ENCODE measurements around the gene GJB4. TPM values are rescaled to one million over a fixed set of nuclear protein-coding genes. Genes with fewer than 3 reads are reported as not detected.
"Not testable (repeated sequence)": the region's sequence is repeated elsewhere in the genome, so short reads cannot be mapped to it uniquely, and the experiment has no call there.

Gene GJB4
- polyA plus RNA-seq, 3 donors from 2014 or later: not detected

DNA sequence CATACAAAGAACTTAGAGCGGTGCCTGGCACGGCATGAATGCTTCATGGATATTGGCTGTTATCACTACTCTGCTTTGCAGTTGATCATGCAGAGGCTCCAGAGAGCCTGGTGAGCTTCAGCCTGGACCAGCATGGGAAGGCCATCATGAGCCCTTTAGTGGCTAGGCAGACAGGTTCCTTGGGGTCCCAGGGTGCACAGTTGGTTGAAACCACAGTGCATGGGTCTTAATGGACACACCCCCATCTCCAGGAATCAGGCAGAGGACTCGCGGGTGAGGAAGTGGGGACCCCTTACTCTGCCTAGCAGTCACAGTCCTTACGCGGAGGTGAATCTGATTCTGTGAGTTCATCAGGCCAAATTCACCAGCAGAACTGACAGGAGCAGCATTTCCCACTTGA, 3.6 kb upstream of the GJB4 start:
- H3K27me3 Mint-ChIP-seq (ENCODE audit: low read depth in 3 of 3): peaks cover 0 to 8% (median 2%) of the 10 kb centered on the region in 3 donors
- no peaks in the 10 kb centered on the region for H3K36me3 Mint-ChIP-seq
- no peak overlapping the region for H3K27ac Mint-ChIP-seq
- H3K4me1 Mint-ChIP-seq: no peaks in the 10 kb centered on the region
- H3K4me3 Mint-ChIP-seq: no peak overlapping the region
- no peak for DNase-seq
- no peaks in the 10 kb centered on the region for H3K9me3 Mint-ChIP-seq

DNA sequence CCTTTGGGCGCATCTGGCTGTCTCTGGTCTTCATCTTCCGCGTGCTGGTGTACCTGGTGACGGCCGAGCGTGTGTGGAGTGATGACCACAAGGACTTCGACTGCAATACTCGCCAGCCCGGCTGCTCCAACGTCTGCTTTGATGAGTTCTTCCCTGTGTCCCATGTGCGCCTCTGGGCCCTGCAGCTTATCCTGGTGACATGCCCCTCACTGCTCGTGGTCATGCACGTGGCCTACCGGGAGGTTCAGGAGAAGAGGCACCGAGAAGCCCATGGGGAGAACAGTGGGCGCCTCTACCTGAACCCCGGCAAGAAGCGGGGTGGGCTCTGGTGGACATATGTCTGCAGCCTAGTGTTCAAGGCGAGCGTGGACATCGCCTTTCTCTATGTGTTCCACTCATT, 2.2 kb upstream of the GJB4 start:
- no peak overlapping the region for H3K4me3 Mint-ChIP-seq
- H3K36me3 Mint-ChIP-seq: no peaks in the 10 kb centered on the region
- H3K4me1 Mint-ChIP-seq: no peaks in the 10 kb centered on the region
- peaks cover 0 to 7% (median 2%) of the 10 kb centered on the region in 3 donors for H3K27me3 Mint-ChIP-seq (ENCODE audit: low read depth in 3 of 3)
- DNase-seq: no peak
- no peaks in the 10 kb centered on the region for H3K9me3 Mint-ChIP-seq
- H3K27ac Mint-ChIP-seq: no peak overlapping the region

DNA sequence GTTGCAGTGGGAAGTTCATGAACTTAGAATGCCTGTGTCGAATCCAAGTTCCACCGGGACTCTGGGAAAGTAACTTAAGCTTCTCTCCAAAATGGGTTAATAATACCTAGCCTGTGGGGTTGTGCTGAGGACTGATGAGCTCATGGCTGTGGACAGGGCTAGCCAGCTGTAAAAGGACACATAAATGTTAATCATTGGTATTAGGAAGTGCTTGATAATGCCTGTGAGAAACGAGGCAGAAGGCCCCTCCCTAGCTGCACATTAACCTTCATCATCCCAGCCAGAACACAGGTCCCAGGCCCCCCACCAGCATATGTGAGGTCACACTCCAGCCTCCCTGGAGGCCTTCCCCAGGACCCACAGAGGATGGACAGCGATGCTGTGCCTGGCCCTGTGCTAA, 789 bp upstream of the GJB4 start:
- Mint-ChIP-seq H3K27ac (no peak overlapping the region), H3K27me3 (ENCODE audit: low read depth in 3 of 3) (peaks cover 0 to 4% (median 2%) of the 10 kb centered on the region in 3 donors), H3K9me3 (no peaks in the 10 kb centered on the region), H3K36me3 (no peaks in the 10 kb centered on the region), H3K4me3 (no peak overlapping the region), H3K4me1 (no peaks in the 10 kb centered on the region)
- no peak for DNase-seq

DNA sequence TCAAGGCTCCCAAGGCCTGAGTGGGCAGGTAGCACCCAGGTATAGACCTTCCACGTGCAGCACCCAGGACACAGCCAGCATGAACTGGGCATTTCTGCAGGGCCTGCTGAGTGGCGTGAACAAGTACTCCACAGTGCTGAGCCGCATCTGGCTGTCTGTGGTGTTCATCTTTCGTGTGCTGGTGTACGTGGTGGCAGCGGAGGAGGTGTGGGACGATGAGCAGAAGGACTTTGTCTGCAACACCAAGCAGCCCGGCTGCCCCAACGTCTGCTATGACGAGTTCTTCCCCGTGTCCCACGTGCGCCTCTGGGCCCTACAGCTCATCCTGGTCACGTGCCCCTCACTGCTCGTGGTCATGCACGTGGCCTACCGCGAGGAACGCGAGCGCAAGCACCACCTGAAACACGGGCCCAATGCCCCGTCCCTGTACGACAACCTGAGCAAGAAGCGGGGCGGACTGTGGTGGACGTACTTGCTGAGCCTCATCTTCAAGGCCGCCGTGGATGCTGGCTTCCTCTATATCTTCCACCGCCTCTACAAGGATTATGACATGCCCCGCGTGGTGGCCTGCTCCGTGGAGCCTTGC, 1.7 kb downstream of the GJB4 start:
- Mint-ChIP-seq H3K36me3 (no peaks in the 10 kb centered on the region), H3K27ac (no peak overlapping the region), H3K4me3 (no peak overlapping the region), H3K4me1 (no peaks in the 10 kb centered on the region), H3K27me3 (ENCODE audit: low read depth in 3 of 3) (peaks cover 0 to 2% (median 2%) of the 10 kb centered on the region in 3 donors), H3K9me3 (no peaks in the 10 kb centered on the region)
- DNase-seq: no peak

DNA sequence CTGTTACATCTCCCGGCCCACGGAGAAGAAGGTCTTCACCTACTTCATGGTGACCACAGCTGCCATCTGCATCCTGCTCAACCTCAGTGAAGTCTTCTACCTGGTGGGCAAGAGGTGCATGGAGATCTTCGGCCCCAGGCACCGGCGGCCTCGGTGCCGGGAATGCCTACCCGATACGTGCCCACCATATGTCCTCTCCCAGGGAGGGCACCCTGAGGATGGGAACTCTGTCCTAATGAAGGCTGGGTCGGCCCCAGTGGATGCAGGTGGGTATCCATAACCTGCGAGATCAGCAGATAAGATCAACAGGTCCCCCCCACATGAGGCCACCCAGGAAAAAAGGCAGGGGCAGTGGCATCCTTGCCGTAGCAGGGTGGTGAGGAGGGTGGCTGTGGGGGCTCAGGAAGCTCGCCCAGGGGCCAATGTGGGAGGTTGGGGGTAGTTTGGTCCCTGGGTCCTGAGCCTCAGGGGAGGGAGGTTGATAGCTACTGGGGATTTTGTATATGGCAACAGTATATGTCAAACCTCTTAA, 2.3 kb downstream of the GJB4 start:
- peaks cover 0 to 2% (median 2%) of the 10 kb centered on the region in 3 donors for H3K27me3 Mint-ChIP-seq (ENCODE audit: low read depth in 3 of 3)
- no peaks in the 10 kb centered on the region for H3K4me1 Mint-ChIP-seq
- no peaks in the 10 kb centered on the region for H3K36me3 Mint-ChIP-seq
- no peak overlapping the region for H3K27ac Mint-ChIP-seq
- no peak overlapping the region for H3K4me3 Mint-ChIP-seq
- DNase-seq: no peak
- no peaks in the 10 kb centered on the region for H3K9me3 Mint-ChIP-seq

DNA sequence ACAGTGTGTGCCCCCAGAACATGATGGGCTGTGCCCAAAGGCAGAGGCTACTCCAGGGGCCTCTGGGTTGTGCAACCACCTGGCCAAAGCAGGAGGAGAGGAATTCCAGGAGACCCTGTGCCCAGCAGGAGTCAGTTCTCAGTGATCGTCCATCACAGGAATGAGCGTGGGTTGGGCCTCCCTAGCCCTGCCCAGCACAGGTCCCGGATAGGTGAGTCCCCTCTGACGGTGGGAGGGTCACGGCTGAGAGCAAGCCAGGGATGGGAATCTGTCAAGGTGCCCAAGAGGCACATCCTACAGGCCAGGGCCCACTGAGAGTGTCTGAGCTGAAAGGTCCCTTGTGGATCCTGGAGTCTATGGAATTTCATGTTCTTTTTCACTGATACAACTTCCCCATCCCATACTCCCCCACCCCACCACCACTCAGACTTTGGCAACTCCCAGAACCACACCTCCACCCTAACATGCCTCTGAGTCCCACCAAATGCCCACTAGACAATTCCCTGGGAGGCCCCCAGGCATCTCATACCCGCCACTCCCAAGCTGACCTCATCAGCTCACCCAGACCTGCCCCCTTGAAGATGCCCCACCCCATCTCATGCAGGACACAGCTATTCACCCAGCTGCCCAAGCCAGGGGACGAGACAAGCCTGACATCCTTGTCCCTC, 3.1 kb downstream of the GJB4 start:
- H3K27me3 Mint-ChIP-seq (ENCODE audit: low read depth in 3 of 3): peaks cover 0 to 2% (median 2%) of the 10 kb centered on the region in 3 donors
- H3K9me3 Mint-ChIP-seq: no peaks in the 10 kb centered on the region
- H3K27ac Mint-ChIP-seq: no peak overlapping the region
- no peak overlapping the region for H3K4me3 Mint-ChIP-seq
- H3K4me1 Mint-ChIP-seq: no peaks in the 10 kb centered on the region
- no peak for DNase-seq
- H3K36me3 Mint-ChIP-seq: no peaks in the 10 kb centered on the region

DNA sequence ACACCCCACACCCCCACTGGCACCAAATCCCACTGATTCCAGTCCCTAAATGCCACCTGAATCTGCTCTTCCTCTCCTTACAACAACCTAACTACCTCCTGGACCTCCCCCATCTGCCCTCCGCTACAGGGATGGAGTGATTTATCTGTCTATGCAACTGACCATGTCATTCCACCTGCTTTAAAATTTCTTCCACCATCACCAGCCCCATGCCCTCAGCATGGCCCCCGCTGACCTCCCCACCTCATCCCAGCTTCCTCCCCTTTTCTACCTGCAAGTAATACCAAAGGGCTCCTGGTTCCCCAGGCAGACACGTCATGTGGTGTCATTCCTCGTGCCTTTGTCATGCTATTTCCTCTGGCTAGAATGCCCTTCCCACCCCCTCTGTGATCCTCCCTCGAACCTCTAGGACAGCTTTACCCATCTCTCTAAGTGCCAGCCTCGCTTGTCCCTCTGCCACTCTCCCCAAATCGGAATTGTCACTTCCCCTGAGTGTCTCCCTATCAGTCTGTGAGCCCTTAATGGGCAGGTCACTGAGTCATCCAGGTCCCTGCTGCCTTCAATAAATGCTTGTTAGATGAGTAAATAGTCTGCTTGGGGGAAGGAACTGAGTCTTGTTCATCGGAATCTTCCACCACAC, 3.7 kb downstream of the GJB4 start:
- Mint-ChIP-seq H3K4me1 (no peaks in the 10 kb centered on the region), H3K27me3 (ENCODE audit: low read depth in 3 of 3) (peaks cover 0 to 2% (median 2%) of the 10 kb centered on the region in 3 donors), H3K9me3 (no peaks in the 10 kb centered on the region), H3K36me3 (no peaks in the 10 kb centered on the region), H3K4me3 (no peak overlapping the region), H3K27ac (no peak overlapping the region)
- no peak for DNase-seq

DNA sequence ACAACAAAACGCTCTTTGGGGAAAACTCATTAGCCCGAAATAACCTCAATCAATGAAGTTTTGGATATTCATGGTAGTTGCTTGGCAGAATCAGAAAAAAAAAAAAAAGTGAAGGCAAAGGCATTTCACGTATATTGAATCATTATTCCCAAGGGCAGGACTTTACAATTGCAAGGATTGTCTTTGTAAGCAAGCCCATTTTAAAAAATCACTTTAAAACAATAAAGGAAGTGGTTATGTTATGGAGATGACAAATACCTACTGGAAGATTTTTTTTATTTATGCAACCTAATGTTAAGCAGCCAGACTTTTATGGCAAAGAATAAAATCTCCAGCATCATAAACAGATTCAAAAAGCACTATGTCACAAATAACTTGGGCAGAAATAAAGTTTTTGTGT, 9.3 kb downstream of the GJB4 start:
- no peaks in the 10 kb centered on the region for H3K4me1 Mint-ChIP-seq

DNA sequence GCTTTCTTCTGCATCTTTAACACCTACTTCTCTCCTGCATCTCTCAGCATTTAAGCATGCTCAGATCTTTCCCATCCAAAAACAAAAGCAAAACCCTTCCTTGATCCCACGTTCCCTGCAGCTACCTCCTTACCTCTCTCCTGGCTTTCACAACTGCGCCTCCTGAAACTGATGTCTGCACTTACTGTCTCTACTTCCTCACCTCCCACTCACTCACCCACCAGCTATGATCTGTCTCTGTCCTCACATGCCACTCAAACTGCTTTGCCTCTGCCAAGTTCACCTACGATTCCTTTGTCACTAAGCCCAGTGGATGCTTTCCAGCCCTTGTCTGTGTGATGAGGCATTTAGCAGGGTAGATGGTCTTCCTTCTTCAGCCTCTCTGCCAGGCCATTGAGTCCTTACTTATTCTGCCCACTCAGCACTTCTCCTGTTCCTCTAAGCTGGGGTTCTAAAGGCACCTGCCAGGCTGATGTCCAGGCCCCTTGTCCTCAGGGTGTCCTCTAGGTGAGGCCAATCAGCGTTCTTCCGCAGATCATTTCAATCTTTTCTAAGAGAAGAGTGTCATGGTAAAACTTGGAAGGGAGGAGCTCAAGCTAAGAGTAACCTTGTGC, 11.5 kb downstream of the GJB4 start:
- H3K36me3 Mint-ChIP-seq: no peaks in the 10 kb centered on the region
- DNase-seq: no peak
- no peak overlapping the region for H3K27ac Mint-ChIP-seq
- H3K4me1 Mint-ChIP-seq: no peaks in the 10 kb centered on the region
- peaks cover 0 to 4% (median 4%) of the 10 kb centered on the region in 3 donors for H3K27me3 Mint-ChIP-seq (ENCODE audit: low read depth in 3 of 3)
- H3K9me3 Mint-ChIP-seq: no peaks in the 10 kb centered on the region
- H3K4me3 Mint-ChIP-seq: no peak overlapping the region

More for the DNA sequence above, 9.3 kb downstream of the GJB4 start:
- H3K9me3 Mint-ChIP-seq: no peaks in the 10 kb centered on the region
- H3K4me3 Mint-ChIP-seq: no peak overlapping the region
- H3K36me3 Mint-ChIP-seq: no peaks in the 10 kb centered on the region
- H3K27ac Mint-ChIP-seq: no peak overlapping the region
- peaks cover 0 to 4% (median 0%) of the 10 kb centered on the region in 3 donors for H3K27me3 Mint-ChIP-seq (ENCODE audit: low read depth in 3 of 3)
- DNase-seq: no peak

DNA sequence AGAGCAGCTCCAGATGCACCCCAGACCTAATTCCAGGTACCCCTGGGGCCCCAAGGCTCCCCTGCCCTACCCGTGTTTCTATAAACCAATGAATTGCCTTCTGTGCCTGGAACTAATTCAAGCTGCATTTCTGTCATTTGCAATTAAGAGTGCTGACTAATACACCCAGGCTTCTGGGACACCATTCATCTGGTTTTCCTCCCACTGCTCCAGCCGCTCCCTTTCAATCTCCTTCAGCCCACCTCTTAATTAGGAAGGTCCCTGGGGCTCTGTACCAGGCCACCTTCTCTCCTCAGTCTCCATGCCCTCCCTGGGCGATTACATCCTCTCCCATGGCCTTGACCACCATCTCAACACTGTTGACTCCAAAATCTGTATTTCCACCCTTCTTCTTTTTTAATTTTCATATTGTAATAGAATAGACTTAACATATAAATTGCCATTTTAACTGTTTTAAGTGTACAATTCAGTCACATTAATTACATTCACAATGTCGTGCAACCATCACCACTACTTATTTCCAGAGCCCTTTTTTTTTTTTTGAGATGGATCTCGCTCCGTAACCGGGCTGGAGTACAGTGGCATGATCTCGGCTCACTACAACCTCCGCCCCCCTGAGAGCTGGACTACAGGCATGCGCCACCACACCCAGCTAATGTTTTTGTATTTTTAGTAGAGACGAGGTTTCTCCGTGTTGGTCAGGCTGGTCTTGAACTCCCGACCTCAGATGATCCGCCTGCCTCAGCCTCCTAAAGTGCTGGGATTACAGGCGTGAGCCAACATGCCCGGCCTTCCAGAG, 12.2 kb downstream of the GJB4 start:
- Mint-ChIP-seq H3K27ac (no peak overlapping the region), H3K27me3 (ENCODE audit: low read depth in 3 of 3) (peaks cover 0 to 4% (median 4%) of the 10 kb centered on the region in 3 donors), H3K4me1 (no peaks in the 10 kb centered on the region), H3K36me3 (no peaks in the 10 kb centered on the region), H3K4me3 (no peak overlapping the region), H3K9me3 (no peaks in the 10 kb centered on the region)
- DNase-seq: no peak

DNA sequence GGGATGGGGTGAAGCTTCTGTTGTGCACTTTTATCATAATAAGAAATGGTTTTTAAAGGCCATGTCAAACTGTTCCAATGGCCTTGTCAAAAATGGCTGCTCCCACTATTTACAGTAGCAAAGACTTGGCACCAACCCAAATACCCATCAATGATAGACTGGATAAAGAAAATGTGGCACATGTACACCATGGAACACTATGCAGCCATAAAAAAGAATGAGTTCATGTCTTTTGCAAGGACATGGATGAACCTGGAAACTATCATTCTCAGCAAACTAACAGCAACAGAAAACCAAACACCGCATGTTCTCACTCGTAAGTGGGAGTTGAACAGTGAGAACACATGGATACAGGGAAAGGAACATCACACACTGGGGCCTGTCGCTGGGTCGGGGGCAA, 13.6 kb downstream of the GJB4 start:
- not testable (repeated sequence) for H3K4me3 Mint-ChIP-seq; H3K36me3 Mint-ChIP-seq; H3K4me1 Mint-ChIP-seq; H3K27me3 Mint-ChIP-seq (ENCODE audit: low read depth in 3 of 3); H3K9me3 Mint-ChIP-seq; DNase-seq; H3K27ac Mint-ChIP-seq

DNA sequence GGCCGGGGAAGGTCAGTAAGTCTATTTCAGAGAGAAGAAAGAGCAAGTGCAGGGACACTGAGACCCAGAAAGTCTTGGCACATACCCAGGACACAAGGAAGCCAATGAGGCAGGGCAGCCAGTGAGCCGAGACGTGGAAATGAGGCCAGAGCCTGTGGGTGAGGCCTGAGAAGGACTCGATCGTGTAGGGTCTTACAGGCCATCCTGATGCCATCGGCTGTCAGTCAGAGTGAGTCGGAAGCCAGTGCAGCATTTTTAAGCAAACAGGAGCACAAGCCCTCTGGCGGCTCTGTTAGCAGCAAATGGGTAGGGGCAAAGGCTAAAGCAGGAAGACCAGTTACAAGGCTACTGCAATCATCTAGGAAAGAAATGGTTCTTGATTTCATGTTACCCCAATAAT, 15.4 kb downstream of the GJB4 start:
- H3K27ac Mint-ChIP-seq: no peak overlapping the region
- H3K36me3 Mint-ChIP-seq: no peaks in the 10 kb centered on the region
- H3K4me3 Mint-ChIP-seq: no peak overlapping the region
- H3K4me1 Mint-ChIP-seq: no peaks in the 10 kb centered on the region
- H3K9me3 Mint-ChIP-seq: no peaks in the 10 kb centered on the region
- H3K27me3 Mint-ChIP-seq (ENCODE audit: low read depth in 3 of 3): peaks cover 4 to 11% (median 8%) of the 10 kb centered on the region in 3 donors
- DNase-seq: no peak

DNA sequence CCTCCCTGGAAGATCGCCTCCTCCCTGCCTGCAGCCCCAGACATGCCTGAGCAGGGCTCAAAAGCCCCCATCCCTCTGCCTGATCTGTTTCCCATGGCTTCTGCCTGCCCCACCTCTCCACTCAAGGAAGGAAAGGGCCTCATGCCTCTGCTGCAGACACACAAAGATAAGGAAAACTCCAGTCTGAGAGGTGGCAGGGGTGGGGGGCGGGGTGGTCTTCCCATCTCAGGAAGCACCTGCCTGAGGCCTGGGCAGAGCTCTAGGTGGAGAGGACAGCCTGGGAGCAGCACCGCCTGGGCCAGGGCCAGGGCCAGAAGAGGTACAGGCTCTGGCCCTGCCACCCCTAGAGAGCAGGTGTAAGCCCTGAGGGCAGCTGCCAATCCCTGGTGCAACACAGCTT, 17.4 kb downstream of the GJB4 start:
- Mint-ChIP-seq H3K4me1 (no peaks in the 10 kb centered on the region), H3K36me3 (no peaks in the 10 kb centered on the region), H3K9me3 (no peaks in the 10 kb centered on the region), H3K27me3 (ENCODE audit: low read depth in 3 of 3) (peaks cover 4 to 14% (median 8%) of the 10 kb centered on the region in 3 donors), H3K4me3 (no peak overlapping the region), H3K27ac (no peak overlapping the region)
- DNase-seq: no peak

Measured in immature natural killer cell (primary cell).